IPS-18a (cell line): ENCODE results near the gene LRRC3B.
"Not testable (repeated sequence)": the region's sequence is repeated elsewhere in the genome, so short reads cannot be mapped to it uniquely, and the experiment has no call there.

Source experiments
- H3K27ac ChIP-seq: one replicate; pipeline ENCODE4 v1.5.1; 2013; ENCODE audit warnings: low read length
- H3K27me3 ChIP-seq: one replicate; pipeline ENCODE4 v1.6.1; 2013; ENCODE audit warnings: mild to moderate bottlenecking, low read length; ENCODE audit not compliant: control insufficient read depth, insufficient read depth
- H3K36me3 ChIP-seq: one replicate; pipeline ENCODE4 v1.6.1; 2013; ENCODE audit warnings: low read depth, low read length; ENCODE audit not compliant: control insufficient read depth
- H3K4me1 ChIP-seq: one replicate; pipeline ENCODE4 v1.6.1; 2013; ENCODE audit warnings: low read depth, low read length; ENCODE audit not compliant: control insufficient read depth
- H3K4me3 ChIP-seq: one replicate; pipeline ENCODE4 v1.5.1; 2013; ENCODE audit warnings: low read length
- H3K9ac ChIP-seq: one replicate; pipeline ENCODE4 v1.6.1; 2013; ENCODE audit warnings: mild to moderate bottlenecking, low read length, moderate library complexity
- H3K9me3 ChIP-seq: one replicate; pipeline ENCODE4 v1.6.1; 2013; ENCODE audit warnings: low read depth, low read length; ENCODE audit not compliant: control insufficient read depth

LRRC3B gene

GRCh38 chr3:26603771-26604170 lies 18.8 kb upstream of the LRRC3B start:
- not testable (repeated sequence) for H3K4me1 ChIP-seq, H3K4me3 ChIP-seq, H3K36me3 ChIP-seq, H3K27me3 ChIP-seq, H3K27ac ChIP-seq, H3K9ac ChIP-seq
- H3K9me3 ChIP-seq: peaks cover 13% of the 10 kb centered on the region

- H3K9me3 ChIP-seq: no peaks in the 10 kb centered on the region
- no peak overlapping the region for H3K27ac ChIP-seq
- H3K9ac ChIP-seq: no peak overlapping the region
- H3K4me3 ChIP-seq: no peak overlapping the region
- H3K4me1 ChIP-seq: no peaks in the 10 kb centered on the region
- no peaks in the 10 kb centered on the region for H3K36me3 ChIP-seq
- no peaks in the 10 kb centered on the region for H3K27me3 ChIP-seq
These were observed 8.4 kb upstream of the LRRC3B start for GRCh38 chr3:26614006-26614685.

GRCh38 chr3:26621176-26621575 lies 1.4 kb upstream of the LRRC3B start:
- Histone ChIP-seq H3K4me3 (peak overlapping the region; percentile 86), H3K4me1 (peaks cover 17% of the 10 kb centered on the region), H3K9ac (no peak overlapping the region), H3K36me3 (no peaks in the 10 kb centered on the region), H3K9me3 (no peaks in the 10 kb centered on the region), H3K27ac (no peak overlapping the region), H3K27me3 (peaks cover 60% of the 10 kb centered on the region)

GRCh38 chr3:26621906-26622620 lies 509 bp upstream of the LRRC3B start:
- peaks cover 67% of the 10 kb centered on the region for H3K27me3 ChIP-seq
- H3K36me3 ChIP-seq: no peaks in the 10 kb centered on the region
- H3K4me3 ChIP-seq: peak overlapping the region; percentile 86
- peak overlapping the region; percentile 36 for H3K9ac ChIP-seq
- H3K27ac ChIP-seq: no peak overlapping the region
- H3K4me1 ChIP-seq: peaks cover 17% of the 10 kb centered on the region
- H3K9me3 ChIP-seq: no peaks in the 10 kb centered on the region

- Histone ChIP-seq H3K4me3 (peak overlapping the region; percentile 86), H3K9ac (no peak overlapping the region), H3K27ac (no peak overlapping the region), H3K27me3 (peaks cover 76% of the 10 kb centered on the region), H3K4me1 (peaks cover 17% of the 10 kb centered on the region), H3K9me3 (no peaks in the 10 kb centered on the region), H3K36me3 (no peaks in the 10 kb centered on the region)
These were observed 1.0 kb downstream of the LRRC3B start for GRCh38 chr3:26623419-26624208.

GRCh38 chr3:26624209-26624765 lies 1.7 kb downstream of the LRRC3B start:
- peaks cover 76% of the 10 kb centered on the region for H3K27me3 ChIP-seq
- H3K4me3 ChIP-seq: peak overlapping the region; percentile 86
- H3K9me3 ChIP-seq: no peaks in the 10 kb centered on the region
- no peaks in the 10 kb centered on the region for H3K36me3 ChIP-seq
- H3K9ac ChIP-seq: no peak overlapping the region
- peaks cover 17% of the 10 kb centered on the region for H3K4me1 ChIP-seq
- H3K27ac ChIP-seq: no peak overlapping the region

GRCh38 chr3:26625187-26625586 lies 2.6 kb downstream of the LRRC3B start:
- H3K9ac ChIP-seq: no peak overlapping the region
- no peak overlapping the region for H3K27ac ChIP-seq
- H3K36me3 ChIP-seq: no peaks in the 10 kb centered on the region
- peaks cover 21% of the 10 kb centered on the region for H3K4me1 ChIP-seq
- H3K9me3 ChIP-seq: no peaks in the 10 kb centered on the region
- H3K27me3 ChIP-seq: peaks cover 83% of the 10 kb centered on the region
- H3K4me3 ChIP-seq: peak overlapping the region; percentile 86

- H3K9ac ChIP-seq: no peak overlapping the region
- no peak overlapping the region for H3K4me3 ChIP-seq
- no peaks in the 10 kb centered on the region for H3K36me3 ChIP-seq
- peaks cover 83% of the 10 kb centered on the region for H3K27me3 ChIP-seq
- no peak overlapping the region for H3K27ac ChIP-seq
- H3K4me1 ChIP-seq: peaks cover 14% of the 10 kb centered on the region
- H3K9me3 ChIP-seq: no peaks in the 10 kb centered on the region
These were observed 4.5 kb downstream of the LRRC3B start for GRCh38 chr3:26627080-26627479.

GRCh38 chr3:26628915-26629314 lies 6.3 kb downstream of the LRRC3B start:
- Histone ChIP-seq H3K4me1 (peaks cover 11% of the 10 kb centered on the region), H3K27me3 (peaks cover 72% of the 10 kb centered on the region), H3K27ac (no peak overlapping the region), H3K4me3 (no peak overlapping the region), H3K9me3 (no peaks in the 10 kb centered on the region), H3K9ac (no peak overlapping the region), H3K36me3 (no peaks in the 10 kb centered on the region)

- H3K9me3 ChIP-seq: no peaks in the 10 kb centered on the region
- no peaks in the 10 kb centered on the region for H3K36me3 ChIP-seq
- no peak overlapping the region for H3K4me3 ChIP-seq
- peaks cover 53% of the 10 kb centered on the region for H3K27me3 ChIP-seq
- H3K9ac ChIP-seq: no peak overlapping the region
- H3K27ac ChIP-seq: no peak overlapping the region
- peaks cover 4% of the 10 kb centered on the region for H3K4me1 ChIP-seq
These were observed 8.3 kb downstream of the LRRC3B start for GRCh38 chr3:26630669-26631389.

- no peak overlapping the region for H3K9ac ChIP-seq
- H3K27ac ChIP-seq: no peak overlapping the region
- H3K4me3 ChIP-seq: no peak overlapping the region
- no peaks in the 10 kb centered on the region for H3K36me3 ChIP-seq
- H3K4me1 ChIP-seq: peaks cover 4% of the 10 kb centered on the region
- H3K27me3 ChIP-seq: peaks cover 47% of the 10 kb centered on the region
- H3K9me3 ChIP-seq: no peaks in the 10 kb centered on the region
These were observed 8.8 kb downstream of the LRRC3B start for GRCh38 chr3:26631390-26631738.
